GM19240 (cell line): Measurements from ENCODE around the gene ARL2BP.

Experiments used
- DNase-seq: peaks from one replicate; pipeline ENCODE4 v3.0.0; 2011; ENCODE audit warnings: low spot score; ENCODE audit not compliant: insufficient read length

ARL2BP gene

DNA sequence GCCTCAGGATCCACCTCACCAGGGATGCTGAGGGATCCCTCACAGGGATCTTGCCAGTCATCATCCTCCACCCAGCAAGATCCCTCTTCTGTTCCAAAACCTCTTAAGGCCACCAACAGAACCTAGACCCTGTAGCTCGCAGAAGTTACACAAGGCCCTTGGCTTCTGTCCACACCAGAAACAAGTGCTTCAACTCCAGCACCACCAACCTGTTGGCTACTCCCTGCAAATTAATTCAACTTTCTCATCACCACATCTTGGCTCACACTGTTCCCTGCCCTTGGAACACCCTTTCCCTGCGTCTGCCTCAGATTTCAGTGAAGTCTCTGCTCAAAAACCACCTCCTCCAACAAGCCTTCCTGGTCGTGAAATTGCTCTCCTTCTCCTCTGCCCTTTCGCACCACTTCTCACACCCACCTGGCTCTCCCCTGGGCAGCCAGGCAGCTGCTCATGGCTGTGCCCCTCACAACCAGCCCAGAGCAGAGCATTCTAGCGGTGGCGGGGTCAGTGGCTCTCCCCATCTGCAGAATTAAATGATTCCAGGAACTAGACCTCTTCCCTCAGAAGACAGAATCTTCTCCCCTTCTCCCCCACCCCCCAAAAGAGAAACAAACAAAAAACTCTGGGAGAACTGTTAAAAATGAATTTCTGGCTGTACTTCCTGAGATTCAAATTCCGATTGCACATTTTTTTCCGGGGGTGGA, 37.6 kb downstream of the ARL2BP start:
- no peak for DNase-seq

DNA sequence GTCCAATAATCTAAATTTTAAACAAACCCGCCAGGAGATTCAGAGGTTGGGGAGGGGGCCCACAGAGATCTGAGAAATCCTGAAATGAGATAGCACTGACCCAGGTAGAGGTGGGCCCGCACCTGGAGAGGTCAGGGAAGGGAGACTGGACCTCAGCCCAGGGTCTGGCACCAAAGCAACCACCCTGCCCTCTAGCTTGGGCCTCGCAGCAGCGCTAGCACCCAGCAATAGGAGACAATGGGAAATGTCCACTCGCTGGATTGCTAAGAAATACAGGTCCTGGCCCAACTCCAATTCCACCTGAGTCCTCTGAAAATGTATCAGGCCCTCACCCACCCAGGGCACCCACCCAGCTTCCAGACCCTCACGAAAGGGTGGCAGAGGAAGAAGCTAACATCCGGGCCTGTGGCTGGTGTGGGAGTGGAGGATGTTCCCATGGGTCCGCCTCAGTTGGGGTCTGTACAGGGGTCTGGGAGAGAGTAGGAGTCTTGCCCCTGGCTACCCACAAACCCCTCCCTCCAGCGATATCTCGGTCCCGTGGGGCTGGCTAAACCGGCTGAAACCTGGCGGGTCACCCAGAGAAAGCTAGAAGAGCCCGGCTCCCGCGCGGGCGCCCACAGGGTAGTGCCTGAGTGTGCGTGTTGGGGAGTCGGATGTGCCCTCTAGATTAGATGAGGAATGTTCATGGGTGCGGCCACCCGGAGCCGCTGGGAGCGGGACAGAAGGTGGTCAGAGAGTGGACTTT, 38.3 kb downstream of the ARL2BP start:
- no peak for DNase-seq

DNA sequence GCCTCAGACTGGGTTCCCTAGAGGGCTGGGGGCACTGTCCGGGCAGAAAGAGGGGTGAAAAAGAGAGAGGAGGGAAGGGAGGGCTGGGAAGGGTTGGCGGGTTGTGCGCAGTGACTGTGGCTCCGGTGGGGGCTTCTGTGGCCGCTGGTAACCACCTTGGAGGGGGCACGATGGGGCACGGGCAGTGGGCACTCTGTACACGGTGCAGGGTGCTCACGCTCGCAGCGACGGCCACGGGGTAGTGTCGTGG, 38.8 kb downstream of the ARL2BP start:
- no peak for DNase-seq

DNA sequence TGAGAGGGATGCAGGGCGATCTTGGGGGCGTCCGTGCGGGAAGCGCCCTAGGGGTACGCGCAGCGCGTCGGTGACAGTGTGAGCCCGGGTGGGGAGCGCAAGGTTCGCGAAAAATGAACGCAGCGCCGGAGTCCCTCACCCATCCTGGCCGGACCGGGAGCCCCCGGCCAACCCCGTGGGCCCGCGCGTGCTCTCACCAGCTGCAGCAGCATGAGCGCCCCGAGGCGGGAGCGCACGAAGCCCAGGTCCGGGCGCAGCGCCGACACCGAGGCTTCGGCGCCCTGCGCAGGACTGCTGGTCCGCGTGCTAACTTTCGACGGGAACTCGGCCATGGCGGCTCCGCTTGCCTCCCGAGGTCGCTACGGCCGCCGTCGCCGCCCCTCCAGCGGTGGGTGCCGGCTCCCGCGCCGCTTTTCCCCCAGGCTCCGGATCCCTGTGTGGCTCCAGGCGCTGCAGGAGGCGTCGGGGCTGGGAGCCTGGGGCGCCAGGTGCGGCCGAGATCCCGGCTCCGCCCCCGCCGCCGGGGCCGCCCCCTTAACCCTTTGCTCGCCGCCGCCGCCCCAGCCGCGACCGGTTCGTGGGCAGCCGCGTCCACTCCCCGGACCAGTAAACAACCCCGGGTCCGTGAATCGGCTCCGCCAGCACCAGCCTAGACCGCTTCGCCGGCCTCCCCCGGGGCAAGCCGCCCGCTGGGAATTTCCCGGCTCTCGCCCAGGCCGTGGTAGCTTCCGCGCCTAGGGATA, 39.3 kb downstream of the ARL2BP start, which contains the start of gene PLLP:
PLLP (minus strand) TSS at position 464 of the 743 bp plus-strand sequence; CDS start at position 332, 132 bp downstream.
- peak; percentile 54 for DNase-seq

DNA sequence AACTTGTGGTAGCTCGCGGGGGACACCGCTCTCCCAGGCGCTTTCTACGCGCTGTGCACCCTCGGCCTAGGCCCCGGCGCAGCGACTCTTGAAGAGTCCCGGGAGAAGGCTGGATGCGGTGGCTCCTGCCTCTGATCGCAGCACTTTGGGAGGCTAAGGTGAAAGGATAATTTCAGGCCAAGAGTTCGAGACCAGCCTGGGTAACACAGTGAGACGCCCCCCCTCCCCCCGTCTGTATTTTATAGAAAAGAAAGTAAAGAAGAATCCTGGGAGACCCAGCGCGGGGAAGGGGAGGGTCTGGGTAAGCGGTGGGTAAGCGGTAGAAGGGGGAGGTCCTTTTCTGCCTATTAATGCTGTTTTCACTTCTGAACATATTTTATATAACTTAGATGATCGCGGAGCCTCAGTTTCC, 39.9 kb downstream of the ARL2BP start:
- DNase-seq: no peak

DNA sequence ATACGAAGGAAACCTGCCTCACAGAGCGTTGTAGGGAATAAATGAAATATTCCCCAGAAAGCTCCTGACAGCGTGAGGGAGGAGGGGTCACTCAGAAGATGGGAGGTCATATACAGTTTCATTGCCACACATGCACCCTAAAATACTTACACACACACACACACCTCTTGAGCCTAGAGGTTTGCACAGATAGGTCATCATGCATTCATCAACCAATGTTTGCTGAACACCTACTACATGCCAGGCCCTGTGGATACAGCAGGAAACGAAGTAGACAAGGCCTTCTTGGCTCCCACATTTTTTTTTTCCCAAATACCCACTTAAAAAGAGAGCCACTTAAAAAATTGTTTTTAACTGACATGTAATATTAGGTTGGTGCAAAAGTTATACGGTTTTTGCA, 40.3 kb downstream of the ARL2BP start:
- no peak for DNase-seq

DNA sequence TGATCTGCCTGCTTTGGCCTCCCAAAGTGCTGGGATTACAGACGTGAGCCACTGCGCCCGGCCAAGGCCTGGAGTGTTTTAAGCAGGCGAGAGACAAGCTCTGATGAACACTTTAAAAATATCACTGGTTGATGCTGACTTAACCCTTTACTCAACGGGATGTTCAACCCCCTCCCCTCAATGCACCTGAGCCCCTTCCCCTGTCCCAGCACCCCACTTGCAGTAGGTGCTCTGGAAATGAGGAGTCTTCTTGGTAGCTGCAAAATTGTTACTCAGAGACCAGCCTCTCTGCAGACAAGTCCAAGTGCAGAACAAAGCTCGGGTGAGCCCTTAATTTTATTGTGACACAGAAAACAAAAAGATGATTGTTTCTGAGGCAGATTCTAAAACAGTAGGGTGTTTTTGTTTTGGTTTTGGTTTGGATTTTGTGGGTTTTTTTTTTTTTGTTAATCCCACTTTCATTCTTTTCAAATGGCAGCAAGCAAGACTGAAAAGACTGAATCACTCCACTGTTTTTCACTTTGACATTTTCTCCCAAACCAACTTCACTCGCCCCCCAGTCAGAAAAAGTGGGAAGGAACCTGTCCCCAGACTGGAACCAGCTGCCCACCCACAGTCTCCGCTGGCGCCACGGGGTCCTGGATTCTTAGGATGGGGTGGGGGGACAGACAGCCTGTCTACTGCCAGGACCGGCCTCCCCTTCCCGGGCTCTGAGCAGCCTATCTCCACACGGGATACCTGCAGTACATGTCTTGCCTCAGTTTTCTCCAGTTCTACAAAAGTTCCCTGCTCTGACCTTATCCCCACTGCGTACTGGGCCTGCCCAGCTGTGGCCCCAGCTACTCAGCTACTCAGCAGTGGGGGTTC, 44.6 kb downstream of the ARL2BP start:
- no peak for DNase-seq

DNA sequence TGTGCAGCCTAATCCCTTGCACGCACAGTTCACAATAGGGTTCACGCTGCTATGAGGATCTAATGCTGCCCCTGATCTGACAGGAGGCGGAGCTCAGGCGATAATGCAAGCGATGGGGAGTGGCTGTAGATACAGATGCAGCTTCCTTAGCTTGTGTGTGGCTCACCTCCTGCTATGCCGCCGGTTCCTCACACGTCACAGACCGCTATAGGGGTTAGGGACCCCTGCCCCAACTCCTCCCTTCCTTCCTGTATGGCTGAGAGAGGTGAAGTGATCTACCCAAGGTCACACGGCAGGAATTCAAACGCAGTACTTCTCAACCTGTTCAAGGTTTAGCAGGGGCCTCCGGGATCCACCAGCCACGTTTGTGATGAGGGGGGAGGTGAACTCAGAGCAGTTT, 52.8 kb downstream of the ARL2BP start:
- DNase-seq: no peak

DNA sequence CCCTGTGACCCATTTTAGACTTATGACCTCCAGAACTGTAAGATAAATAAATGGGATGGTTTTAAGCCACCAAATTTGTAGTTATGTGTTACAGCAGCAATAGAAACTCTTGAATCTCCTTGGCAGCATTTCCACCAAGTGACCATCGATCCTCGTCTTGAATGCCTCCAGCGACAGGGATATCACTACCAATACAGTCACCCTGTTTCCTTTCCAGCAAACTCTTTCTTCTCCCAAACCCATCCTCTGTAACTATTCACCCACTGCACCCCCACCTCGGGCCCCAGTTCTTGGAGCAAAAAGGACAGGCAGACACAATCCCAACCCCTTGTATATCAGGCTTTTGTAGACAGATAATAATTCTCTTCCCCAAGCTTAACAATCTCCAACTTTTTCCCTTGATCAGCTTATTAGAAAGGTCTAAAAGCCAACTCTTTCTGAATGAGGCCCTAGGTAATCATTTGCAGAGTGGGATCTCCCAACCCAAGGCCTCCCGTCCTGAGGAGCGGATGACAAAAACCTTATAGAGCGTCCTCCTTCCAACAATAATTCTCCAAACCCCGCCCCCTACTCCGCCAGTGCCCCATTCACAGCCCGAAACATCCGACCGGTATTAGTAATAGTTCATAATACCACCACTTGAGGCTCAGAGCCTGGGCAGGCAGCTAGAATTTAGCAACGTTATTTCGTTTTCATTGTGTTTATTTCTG, 54.1 kb downstream of the ARL2BP start:
- peak; percentile 43 for DNase-seq

DNA sequence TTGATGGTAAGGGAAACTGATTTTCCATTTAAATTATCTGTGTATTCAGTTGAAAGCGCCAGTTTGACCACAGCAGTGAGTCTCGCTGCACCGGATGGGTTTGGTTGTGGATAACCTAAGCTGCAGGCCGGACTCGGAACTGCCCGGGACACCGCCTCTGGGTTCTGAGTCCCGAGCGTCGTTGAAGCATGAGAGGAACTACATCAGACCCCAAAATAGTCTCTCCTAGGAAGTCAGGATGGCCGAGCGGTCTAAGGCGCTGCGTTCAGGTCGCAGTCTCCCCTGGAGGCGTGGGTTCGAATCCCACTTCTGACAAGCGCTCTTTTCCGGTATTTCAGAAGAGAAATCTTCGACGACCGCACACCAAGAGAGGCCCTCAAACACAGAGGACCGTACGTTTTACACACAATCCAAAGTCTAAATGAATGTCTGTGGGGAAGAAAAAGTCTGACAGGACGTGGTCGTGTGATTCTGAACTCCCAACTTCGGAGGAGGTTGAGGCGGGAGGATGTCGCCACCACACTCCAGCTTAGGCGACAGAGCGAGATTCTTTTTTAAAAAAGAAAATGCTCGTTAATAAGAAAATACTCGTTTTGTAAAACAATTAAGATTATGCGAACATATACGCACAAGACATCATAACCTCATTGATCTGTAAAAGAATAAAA, 54.8 kb downstream of the ARL2BP start:
- DNase-seq: peak; percentile 69

DNA sequence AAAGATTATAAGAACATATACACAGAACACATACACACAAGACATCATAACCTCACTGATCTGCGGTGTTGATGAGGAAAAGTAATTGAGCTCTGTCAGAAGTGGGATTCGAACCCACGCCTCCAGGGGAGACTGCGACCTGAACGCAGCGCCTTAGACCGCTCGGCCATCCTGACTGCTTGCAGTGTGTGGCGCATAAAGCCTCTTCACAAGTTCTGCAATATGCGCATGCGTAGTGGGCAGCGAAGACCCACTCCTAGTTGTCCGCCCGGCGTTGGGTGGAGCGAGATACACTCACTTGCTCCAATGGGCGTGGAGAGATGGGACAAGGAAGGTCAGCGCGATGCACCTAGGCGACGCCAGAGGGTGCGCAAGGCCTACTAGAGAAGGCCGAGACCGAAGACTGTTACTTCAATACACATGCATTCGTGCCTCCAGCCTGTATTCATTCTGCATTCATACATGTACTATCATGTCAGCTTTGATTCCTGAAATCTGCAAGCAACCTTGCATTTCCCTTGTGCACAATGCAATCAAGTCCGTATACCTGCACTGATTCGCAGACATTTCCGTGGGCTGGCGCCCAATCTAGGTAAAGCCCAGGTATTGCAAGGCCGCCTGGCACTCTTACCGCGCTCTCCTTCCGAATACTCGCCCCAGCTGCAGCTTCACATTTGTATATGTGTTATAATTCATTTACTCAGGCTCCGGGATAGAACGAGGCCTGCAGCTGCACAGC, 55.5 kb downstream of the ARL2BP start:
- peak; percentile 94 for DNase-seq

DNA sequence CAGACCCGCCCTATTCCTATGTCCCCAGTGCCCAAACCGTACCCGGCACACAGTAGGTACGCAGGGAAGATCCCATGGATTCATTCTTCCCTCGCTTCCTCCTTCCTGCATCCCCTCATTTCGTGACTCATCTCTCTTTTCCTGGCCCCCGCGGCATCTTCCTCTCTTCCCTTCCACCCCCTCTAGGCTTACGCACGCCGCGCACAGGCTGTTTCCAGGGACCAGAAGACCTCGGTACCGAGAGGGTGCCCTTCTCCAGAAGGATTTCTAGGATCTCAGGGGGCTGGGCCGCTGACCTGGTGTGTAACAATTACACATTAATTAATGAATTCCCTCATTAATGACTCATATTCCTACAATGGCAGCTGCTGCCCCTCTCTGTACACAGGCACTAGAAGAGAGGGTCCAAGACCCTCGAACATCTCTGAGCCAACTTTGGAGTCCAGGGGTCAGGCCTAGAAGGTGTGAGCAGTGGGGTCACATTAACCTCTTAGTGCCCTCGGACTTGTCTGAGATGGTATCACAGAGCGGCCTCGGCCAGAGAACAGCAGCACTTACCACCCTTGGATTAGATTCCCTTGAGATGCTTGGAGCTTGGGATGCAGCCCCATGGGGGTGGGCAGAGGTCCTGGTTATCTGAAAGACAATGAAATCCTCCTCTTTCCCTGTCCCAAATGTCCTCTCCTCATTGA, 56.2 kb downstream of the ARL2BP start:
- DNase-seq: no peak
